Transverse colon (tissue), 3 donors: ENCODE results near the gene PTGES2.

Experiments used
- CTCF ChIP-seq, 5 experiments: fragments of 200-600 bp in 3 of 5; fragments of 450-650 bp in 2 of 5; sonication (generic) in 3 of 5; IDR thresholded peaks; 1 replicate in 2 of 5; 2 replicates in 3 of 5; pipeline ENCODE4 v1.5.1; 2016 to 2017; ENCODE audit warnings: antibody characterized with exemption in 5 of 5, inconsistent platforms in 3 of 5, mild to moderate bottlenecking in 2 of 5, moderate library complexity in 1 of 5
- POLR2A ChIP-seq: fragments of 450-650 bp; IDR thresholded peaks from one replicate; pipeline ENCODE4 v1.6.1; 2016; ENCODE audit warnings: antibody characterized with exemption, mild to moderate bottlenecking, moderate library complexity

- TF ChIP-seq POLR2A (no peak), CTCF (IDR thresholded peaks at IDR 0.05) (no peak)
Measured at GRCh38 chr9:128122809-128123175, 4.7 kb downstream of the PTGES2 start.
